Measurements from ENCODE around the gene ADAMTS17. TPM values are rescaled to one million over a fixed set of nuclear protein-coding genes. Genes with fewer than 3 reads are reported as not detected.

ADAMTS17 gene
- total and polyA plus RNA-seq, 3 donors from 2014 or later = 6.8 to 17.8 (median 12.4) TPM

DNA sequence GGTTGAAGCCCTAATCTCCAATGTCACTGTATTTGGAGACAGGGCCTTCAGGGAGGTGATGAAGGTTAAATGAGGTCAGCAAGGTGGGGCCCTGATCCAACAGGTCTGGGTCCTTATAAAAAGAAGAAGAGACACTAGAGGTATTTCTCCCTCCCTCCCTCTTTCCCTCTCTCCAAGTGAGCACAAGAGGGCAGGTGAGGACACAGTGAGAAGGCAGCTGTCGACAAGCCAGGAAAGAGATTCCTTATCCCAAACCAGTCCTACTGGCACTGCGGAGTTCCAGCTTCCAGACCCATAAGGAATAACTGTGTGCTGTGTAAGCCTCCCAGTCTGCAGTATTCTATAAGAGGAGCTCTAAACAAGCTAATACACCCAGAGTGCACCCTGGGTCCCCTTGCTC lies 134.7 kb downstream of the ADAMTS17 start:
- no peak for TF ChIP-seq POLR2A (IDR thresholded peaks at IDR 0.05)
- TF ChIP-seq, protein P1, sequence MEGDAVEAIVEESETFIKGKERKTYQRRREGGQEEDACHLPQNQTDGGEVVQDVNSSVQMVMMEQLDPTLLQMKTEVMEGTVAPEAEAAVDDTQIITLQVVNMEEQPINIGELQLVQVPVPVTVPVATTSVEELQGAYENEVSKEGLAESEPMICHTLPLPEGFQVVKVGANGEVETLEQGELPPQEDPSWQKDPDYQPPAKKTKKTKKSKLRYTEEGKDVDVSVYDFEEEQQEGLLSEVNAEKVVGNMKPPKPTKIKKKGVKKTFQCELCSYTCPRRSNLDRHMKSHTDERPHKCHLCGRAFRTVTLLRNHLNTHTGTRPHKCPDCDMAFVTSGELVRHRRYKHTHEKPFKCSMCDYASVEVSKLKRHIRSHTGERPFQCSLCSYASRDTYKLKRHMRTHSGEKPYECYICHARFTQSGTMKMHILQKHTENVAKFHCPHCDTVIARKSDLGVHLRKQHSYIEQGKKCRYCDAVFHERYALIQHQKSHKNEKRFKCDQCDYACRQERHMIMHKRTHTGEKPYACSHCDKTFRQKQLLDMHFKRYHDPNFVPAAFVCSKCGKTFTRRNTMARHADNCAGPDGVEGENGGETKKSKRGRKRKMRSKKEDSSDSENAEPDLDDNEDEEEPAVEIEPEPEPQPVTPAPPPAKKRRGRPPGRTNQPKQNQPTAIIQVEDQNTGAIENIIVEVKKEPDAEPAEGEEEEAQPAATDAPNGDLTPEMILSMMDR (IDR thresholded peaks at IDR 0.05) = no peak
- DNase-seq = no peak
- H3K4me3 ChIP-seq = no peak overlapping the region
- no peaks in the 10 kb centered on the region for H3K36me3 ChIP-seq (ENCODE audit: low read depth, missing control alignments)
- intact Hi-C loops (cut with DNase I; ENCODE audit: low total_unique reads) = no loop called here
- no peak overlapping the region for H3K27ac ChIP-seq
- no peaks in the 10 kb centered on the region for H3K4me1 ChIP-seq
- WGBS, 2 donors = 59 to 61% methylated on average over 2 of the region's 2 CpGs
- no peaks in the 10 kb centered on the region for H3K27me3 ChIP-seq
- no peaks in the 10 kb centered on the region for H3K9me3 ChIP-seq

GRCh38 chr15:100206643-100207042 lies 135.1 kb downstream of the ADAMTS17 start:
- Histone ChIP-seq H3K9me3 (no peaks in the 10 kb centered on the region), H3K36me3 (ENCODE audit: low read depth, missing control alignments) (no peaks in the 10 kb centered on the region), H3K27ac (no peak overlapping the region), H3K4me1 (no peaks in the 10 kb centered on the region), H3K27me3 (no peaks in the 10 kb centered on the region), H3K4me3 (no peak overlapping the region)
- 78 to 81% methylated on average over 7 of the region's 7 CpGs for WGBS, 2 donors
- no peak for DNase-seq
- TF ChIP-seq, protein P1 (IDR thresholded peaks at IDR 0.05) = no peak
- TF ChIP-seq POLR2A (IDR thresholded peaks at IDR 0.05) = no peak
- intact Hi-C loops (cut with DNase I; ENCODE audit: low total_unique reads) = no loop called here

DNA sequence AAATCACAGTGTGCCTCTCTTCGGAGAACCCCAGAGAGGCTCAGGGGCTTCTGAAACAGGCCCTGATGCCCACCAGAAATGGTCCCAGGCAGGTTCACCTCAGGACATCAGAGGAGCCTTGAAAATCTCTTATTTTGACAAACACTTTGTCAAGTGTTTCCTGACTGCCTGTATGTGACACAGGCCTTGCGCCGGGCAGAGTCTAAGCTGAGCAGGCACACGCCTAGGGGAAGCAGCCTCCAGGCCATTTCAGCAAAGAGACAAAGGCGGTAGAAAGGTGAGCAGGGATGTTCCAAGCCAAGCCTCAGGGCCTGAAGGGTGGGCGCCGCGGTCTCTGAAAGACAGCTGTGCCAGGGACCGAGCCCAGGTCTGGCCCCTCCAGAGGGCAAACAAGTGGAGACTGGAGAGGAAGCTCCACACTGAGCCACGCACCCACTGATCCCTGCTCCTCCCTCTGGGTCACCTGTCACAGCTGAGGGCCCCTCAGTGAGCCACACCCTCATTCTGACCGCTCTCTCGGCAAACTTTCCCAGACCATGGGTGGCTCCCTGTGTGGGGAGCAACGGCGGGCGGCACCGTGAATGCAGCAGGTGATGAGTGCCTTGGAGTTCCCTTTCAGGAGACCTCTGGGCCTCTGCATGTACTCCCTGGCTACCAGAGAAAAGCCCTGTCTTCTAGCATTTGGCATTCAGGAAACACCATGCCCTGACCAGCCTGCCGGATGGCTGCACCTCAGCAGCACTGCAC lies 136.1 kb downstream of the ADAMTS17 start:
- no peak for DNase-seq
- intact Hi-C loops (cut with DNase I; ENCODE audit: low total_unique reads) = no loop called here
- H3K27me3 ChIP-seq = no peaks in the 10 kb centered on the region
- no peaks in the 10 kb centered on the region for H3K9me3 ChIP-seq
- no peak overlapping the region for H3K4me3 ChIP-seq
- H3K27ac ChIP-seq = no peak overlapping the region
- H3K4me1 ChIP-seq = no peaks in the 10 kb centered on the region
- WGBS, 2 donors = 79 to 84% methylated on average over 11 to 16 of the region's 17 CpGs
- H3K36me3 ChIP-seq (ENCODE audit: low read depth, missing control alignments) = no peaks in the 10 kb centered on the region
- TF ChIP-seq, protein P1 (IDR thresholded peaks at IDR 0.05) = no peak
- TF ChIP-seq POLR2A (IDR thresholded peaks at IDR 0.05) = no peak

GRCh38 chr15:100204771-100205170 lies 137.0 kb downstream of the ADAMTS17 start:
- no peak for TF ChIP-seq POLR2A (IDR thresholded peaks at IDR 0.05)
- TF ChIP-seq, protein P1 (IDR thresholded peaks at IDR 0.05) = no peak
- WGBS, 2 donors = 90 to 97% methylated on average over 4 of the region's 4 CpGs
- no peaks in the 10 kb centered on the region for H3K27me3 ChIP-seq
- no peak overlapping the region for H3K4me3 ChIP-seq
- no peak overlapping the region for H3K27ac ChIP-seq
- no peaks in the 10 kb centered on the region for H3K36me3 ChIP-seq (ENCODE audit: low read depth, missing control alignments)
- no peaks in the 10 kb centered on the region for H3K4me1 ChIP-seq
- DNase-seq = no peak
- H3K9me3 ChIP-seq = no peaks in the 10 kb centered on the region
- intact Hi-C loops (cut with DNase I; ENCODE audit: low total_unique reads) = no loop called here

- H3K4me3 ChIP-seq = no peak overlapping the region
- no peaks in the 10 kb centered on the region for H3K9me3 ChIP-seq
- no peak for DNase-seq
- TF ChIP-seq, protein P1 (IDR thresholded peaks at IDR 0.05) = no peak
- TF ChIP-seq POLR2A (IDR thresholded peaks at IDR 0.05) = no peak
- WGBS, 2 donors = 96 to 100% methylated on average over 1 of the region's 1 CpG
- intact Hi-C loops (cut with DNase I; ENCODE audit: low total_unique reads) = no loop called here
- no peaks in the 10 kb centered on the region for H3K36me3 ChIP-seq (ENCODE audit: low read depth, missing control alignments)
- no peak overlapping the region for H3K27ac ChIP-seq
- H3K4me1 ChIP-seq = no peaks in the 10 kb centered on the region
- no peaks in the 10 kb centered on the region for H3K27me3 ChIP-seq
These were observed 137.6 kb downstream of the ADAMTS17 start for GRCh38 chr15:100204211-100204610.

Data from testis (tissue), 3 donors.